ENCODE data around the gene NXPH4.
A peak's percentile ranks its signal among the peaks of the same experiment; 100 is the strongest.

The NXPH4 gene

GRCh38 chr12:57205931-57206330 lies 10.7 kb upstream of the NXPH4 start:
- no peak for FAIRE-seq

GRCh38 chr12:57207731-57208630 lies 8.6 kb upstream of the NXPH4 start:
- no peak for FAIRE-seq

- no peak for FAIRE-seq
Observed at GRCh38 chr12:57208631-57209282, 7.8 kb upstream of the NXPH4 start.

DNA sequence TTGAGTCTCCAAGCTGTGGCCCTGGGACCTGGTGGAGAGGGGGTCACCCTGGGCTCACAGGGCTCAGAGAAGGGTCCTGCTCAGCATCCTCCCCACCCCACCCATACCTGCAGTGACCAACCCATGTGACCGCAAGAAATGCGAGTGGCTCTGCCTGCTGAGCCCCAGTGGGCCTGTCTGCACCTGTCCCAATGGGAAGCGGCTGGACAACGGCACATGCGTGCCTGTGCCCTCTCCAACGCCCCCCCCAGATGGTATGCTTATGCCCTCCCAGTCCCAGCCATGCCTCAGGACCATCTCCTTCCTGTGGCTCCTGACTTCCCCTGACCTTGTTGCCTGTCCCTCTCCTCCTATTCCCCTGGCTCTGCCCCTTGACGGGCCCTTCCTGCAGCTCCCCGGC lies 6.7 kb upstream of the NXPH4 start:
- FAIRE-seq: no peak

GRCh38 chr12:57210461-57210860 lies 6.1 kb upstream of the NXPH4 start:
- FAIRE-seq: no peak

DNA sequence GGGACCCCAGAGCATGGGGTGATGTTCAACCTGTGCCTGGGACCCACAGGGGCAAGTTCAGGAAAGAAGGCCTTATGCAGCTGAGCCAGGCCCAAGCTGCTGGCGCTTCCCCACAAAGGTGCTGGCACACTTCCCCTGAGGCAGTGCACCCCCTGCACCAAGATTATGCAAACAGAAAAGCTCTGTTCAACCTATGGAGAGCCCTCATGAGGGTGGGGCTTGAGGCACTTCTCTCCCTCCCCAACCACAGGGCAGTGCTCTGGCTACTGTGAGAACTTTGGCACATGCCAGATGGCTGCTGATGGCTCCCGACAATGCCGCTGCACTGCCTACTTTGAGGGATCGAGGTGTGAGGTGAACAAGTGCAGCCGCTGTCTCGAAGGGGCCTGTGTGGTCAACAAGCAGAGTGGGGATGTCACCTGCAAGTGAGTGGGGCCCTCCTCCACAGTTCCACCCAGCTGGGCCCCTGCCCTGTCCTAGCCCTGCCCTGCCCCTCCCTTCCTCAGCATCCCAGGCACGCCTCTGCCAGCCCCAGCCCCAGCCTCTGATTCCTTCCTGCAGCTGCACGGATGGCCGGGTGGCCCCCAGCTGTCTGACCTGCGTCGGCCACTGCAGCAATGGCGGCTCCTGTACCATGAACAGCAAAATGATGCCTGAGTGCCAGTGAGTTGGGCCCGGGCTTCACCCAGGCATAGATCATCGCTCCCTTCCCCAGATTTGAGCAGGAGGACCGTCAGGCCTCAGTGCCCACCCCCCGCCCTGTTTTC lies 5.5 kb upstream of the NXPH4 start:
- no peak for FAIRE-seq

DNA sequence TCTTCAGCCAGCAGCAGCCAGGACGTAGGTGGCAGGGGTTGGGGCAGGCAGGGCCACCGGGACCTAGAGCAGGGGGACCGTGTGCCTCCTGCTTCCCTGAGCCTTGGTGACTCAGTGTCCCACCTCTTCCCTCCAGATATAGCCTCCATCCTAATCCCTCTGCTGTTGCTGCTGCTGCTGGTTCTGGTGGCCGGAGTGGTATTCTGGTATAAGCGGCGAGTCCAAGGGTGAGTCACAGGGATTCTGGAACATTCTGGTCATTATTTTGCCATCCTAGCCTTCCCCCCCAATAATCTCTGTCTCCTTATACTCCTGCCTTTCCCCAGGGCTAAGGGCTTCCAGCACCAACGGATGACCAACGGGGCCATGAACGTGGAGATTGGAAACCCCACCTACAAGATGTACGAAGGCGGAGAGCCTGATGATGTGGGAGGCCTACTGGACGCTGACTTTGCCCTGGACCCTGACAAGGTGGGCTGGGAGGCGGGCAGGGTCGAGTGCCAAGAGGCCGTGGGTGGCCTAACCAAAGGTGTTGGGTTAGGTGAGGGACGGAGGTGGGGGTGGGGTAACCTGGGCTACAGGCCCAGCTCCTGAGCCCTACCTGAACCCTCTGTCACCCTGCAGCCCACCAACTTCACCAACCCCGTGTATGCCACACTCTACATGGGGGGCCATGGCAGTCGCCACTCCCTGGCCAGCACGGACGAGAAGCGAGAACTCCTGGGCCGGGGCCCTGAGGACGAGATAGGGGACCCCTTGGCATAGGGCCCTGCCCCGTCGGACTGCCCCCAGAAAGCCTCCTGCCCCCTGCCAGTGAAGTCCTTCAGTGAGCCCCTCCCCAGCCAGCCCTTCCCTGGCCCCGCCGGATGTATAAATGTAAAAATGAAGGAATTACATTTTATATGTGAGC lies 4.5 kb upstream of the NXPH4 start:
- FAIRE-seq: no peak

- no peak for FAIRE-seq
Observed at GRCh38 chr12:57212701-57213057, 3.9 kb upstream of the NXPH4 start.

GRCh38 chr12:57213058-57213715 lies 3.4 kb upstream of the NXPH4 start:
- peak; percentile 96 for FAIRE-seq

GRCh38 chr12:57213763-57214397 lies 2.7 kb upstream of the NXPH4 start:
- peak; percentile 50 for FAIRE-seq

GRCh38 chr12:57214398-57214781 lies 2.2 kb upstream of the NXPH4 start:
- no peak for FAIRE-seq

DNA sequence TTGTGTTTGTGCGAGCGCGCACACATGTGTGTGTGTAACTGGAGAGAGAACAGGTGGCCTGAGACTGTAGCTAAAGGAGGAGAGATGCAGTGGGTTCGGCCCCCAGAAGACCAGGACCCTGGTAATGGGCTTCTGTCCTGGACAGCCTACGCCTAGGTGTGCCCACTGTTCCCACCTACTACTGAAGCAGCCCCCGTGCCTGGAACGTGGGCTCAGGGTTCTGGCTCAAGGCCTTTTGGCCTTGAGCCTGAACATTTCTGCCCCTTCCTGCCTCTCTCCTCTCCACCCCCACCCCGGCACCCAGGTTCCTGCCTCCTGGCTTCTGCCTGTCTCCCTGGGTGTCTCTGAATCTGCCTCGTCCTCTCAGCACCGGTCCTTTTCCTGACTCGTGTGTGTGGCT lies 1.5 kb upstream of the NXPH4 start:
- no peak for FAIRE-seq

DNA sequence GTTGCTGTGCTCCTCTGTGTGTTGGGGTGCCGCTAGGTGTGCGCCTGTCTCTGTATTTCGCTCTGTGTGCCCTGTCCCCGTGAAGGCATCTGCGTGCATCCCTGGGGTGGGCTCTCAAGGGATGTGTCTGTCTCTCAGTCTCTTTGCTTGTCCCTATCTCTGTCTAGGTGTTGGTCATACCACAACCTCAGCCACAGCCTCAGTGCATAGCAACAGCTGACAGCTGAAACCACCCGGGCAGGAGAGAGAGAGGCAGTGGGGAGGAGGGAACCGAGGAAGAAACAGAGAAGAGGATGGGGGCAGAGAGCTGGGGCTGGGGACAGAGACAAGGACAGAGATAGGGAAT lies 953 bp upstream of the NXPH4 start:
- FAIRE-seq: no peak

DNA sequence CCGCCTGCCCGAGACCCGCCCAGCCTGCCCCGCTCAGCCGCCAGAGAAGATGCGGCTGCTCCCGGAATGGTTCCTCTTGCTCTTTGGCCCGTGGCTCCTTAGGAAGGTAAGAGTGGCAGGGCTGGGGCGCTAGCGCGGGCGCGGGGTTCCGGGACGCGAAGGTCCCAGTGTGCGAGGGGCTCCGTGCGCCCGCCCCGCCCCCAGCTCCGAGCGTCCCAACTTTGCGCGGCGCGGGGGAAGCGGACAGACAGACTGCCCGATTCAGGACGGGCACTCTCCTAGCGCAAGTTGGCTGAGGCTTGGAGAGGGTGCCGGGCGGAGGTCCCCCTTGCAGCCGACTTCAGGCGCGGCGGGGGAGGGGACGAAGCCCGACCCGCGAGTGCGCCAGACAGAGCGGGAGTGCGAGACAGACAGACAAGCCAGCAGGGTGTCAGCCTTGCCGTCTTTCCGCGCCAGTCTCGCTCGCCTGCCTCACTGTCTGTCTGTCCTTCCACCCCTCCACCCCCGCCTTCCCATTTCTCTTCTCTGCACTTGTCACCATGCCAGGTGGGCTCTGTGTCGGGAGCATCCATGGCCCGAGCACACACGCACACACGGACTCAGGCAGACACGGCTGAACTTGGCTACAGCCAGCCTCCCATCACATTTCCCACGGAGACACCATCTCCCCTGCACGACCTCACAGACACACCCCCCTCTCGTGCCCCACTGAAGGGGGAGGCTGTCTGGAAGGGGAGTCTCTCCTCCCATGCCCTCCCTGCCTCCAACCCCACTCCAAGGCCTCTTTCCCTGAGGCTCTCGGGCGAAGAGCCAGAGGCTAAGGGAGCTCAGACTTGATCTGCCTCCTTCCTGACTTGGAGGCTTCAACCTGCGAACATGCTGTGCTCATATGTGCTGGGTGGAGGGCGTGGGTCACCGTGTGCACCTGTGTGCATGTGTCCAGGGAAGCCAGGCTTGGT lies 606 bp downstream of the NXPH4 start:
- no peak for FAIRE-seq

- FAIRE-seq: no peak
Observed at GRCh38 chr12:57218030-57218853, 1.6 kb downstream of the NXPH4 start.

DNA sequence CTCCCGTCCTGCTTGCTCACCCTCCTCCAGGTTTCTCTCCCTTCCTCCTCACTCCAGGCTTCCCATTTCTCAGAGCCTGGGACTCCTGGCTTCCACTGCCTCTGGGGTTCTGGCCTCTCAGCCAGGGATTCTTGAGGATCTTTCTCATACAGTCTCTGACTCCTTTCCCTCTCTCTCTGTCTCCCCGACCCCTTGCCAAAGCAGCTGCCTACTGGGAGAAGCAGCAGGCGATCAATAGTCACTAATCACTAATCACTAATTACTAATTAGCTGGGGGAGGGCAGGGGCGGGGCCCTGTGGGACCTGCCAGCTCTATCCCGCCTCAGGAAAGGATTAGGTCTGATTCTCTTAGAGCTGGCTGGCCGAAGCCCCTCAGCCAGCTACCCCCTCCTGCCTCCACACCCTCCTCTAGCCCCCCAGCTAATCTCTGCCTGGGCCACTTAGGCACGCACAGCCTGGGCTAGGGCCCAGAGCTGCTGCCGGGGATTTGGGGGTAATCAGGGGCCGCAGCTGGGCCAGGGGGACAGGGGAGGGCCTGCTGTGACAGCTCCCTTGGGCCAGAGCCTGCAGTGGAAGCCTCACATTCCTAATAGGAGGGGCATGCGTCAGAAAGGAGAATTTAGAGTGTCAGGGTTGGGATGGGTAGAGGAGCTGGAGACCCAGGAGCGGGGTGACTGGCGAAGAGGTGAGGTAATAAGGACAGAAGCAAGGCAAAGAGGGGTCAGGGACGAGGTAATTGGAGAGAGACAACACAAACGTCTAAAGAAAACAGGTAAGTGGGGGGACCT lies 2.8 kb downstream of the NXPH4 start:
- no peak for FAIRE-seq

DNA sequence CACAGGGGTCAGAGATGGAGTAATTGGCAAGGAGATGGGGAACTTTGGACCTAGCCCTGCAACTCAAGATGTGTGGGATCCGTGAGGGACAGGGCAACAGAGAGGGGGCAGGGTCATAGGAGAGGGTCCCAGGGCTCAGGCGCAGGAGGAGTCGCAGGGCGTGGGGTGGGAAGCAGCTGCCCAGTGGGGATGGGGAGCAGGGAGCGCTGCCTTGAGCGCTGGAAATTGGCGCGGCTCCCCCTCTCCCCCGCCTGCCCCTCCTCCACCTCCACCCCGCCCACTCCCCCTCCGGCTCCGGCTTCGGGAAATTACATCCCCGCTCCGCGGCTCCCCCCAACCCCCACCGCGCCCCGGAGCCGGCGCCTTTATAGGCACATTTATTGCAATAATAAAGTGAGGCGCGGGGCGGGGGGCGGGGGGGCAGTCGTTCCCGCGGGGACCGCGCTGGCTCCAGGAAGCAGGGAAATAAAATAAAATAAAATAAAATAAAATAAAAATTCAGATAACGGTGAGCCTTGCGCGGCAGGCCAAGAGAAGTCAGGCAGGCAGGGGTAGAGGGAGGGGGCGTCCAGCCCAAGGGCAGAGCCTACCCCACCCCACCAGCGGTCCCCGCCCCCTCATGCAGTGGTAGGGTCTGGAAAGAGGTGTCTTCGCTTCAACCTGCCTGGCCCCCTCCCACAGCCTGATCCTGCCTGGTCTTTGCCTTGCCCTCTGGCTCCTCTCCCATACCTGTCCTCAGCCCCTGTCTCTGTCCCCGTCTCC lies 3.6 kb downstream of the NXPH4 start:
- no peak for FAIRE-seq

DNA sequence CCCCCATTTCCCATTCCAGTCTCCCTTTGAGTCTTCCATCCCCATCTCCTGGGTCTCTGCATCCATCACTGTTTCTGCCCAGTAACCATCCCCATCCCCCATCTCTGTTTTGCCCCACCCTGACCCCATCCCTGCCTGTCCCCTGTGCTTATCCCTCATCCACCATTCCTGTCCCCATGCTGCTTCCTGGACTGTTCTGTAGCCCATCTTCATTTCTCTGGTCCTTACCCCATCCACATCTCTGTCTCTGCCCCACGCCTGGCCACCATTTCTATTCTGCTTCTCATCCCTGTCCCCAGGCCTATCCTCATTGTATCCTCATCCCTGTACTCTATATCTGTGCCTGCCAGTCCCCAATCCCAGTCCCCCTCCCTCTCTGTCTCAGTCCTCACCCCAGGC lies 4.2 kb downstream of the NXPH4 start:
- no peak for FAIRE-seq

Data from G401.6 (cell line).